ENCODE data around the gene AMZ1.

The AMZ1 gene

GRCh38 chr7:2760098-2760889, 72.3 kb downstream of the AMZ1 start:
- DNase-seq: no peak
- Histone ChIP-seq H3K4me3 (ENCODE audit: insufficient read depth, low read depth, low read length, poor library complexity, severe bottlenecking) (no peak overlapping the region), H3K9me3 (ENCODE audit: control insufficient read depth, low read length) (no peaks in the 10 kb centered on the region), H3K27me3 (replicated peaks; ENCODE audit: control insufficient read depth, insufficient read depth, low read length, poor library complexity, severe bottlenecking) (no peaks in the 10 kb centered on the region), H3K27ac (ENCODE audit: insufficient read depth, low read length, poor library complexity, severe bottlenecking) (no peak overlapping the region), H3K36me3 (ENCODE audit: control insufficient read depth, insufficient read depth, low read length) (no peaks in the 10 kb centered on the region), H3K4me1 (ENCODE audit: control insufficient read depth, insufficient read depth, low read length, poor library complexity, severe bottlenecking) (peaks cover 3% of the 10 kb centered on the region)

GRCh38 chr7:2761131-2761624, 73.2 kb downstream of the AMZ1 start:
- Histone ChIP-seq H3K4me1 (ENCODE audit: control insufficient read depth, insufficient read depth, low read length, poor library complexity, severe bottlenecking) (peaks cover 3% of the 10 kb centered on the region), H3K27ac (ENCODE audit: insufficient read depth, low read length, poor library complexity, severe bottlenecking) (no peak overlapping the region), H3K27me3 (replicated peaks; ENCODE audit: control insufficient read depth, insufficient read depth, low read length, poor library complexity, severe bottlenecking) (no peaks in the 10 kb centered on the region), H3K36me3 (ENCODE audit: control insufficient read depth, insufficient read depth, low read length) (no peaks in the 10 kb centered on the region), H3K4me3 (ENCODE audit: insufficient read depth, low read depth, low read length, poor library complexity, severe bottlenecking) (no peak overlapping the region), H3K9me3 (ENCODE audit: control insufficient read depth, low read length) (no peaks in the 10 kb centered on the region)
- no peak for DNase-seq

GRCh38 chr7:2761801-2762497, 73.9 kb downstream of the AMZ1 start:
- no peak overlapping the region for H3K4me3 ChIP-seq (ENCODE audit: insufficient read depth, low read depth, low read length, poor library complexity, severe bottlenecking)
- no peaks in the 10 kb centered on the region for H3K36me3 ChIP-seq (ENCODE audit: control insufficient read depth, insufficient read depth, low read length)
- H3K27ac ChIP-seq (ENCODE audit: insufficient read depth, low read length, poor library complexity, severe bottlenecking): no peak overlapping the region
- no peaks in the 10 kb centered on the region for H3K27me3 ChIP-seq (replicated peaks; ENCODE audit: control insufficient read depth, insufficient read depth, low read length, poor library complexity, severe bottlenecking)
- H3K4me1 ChIP-seq (ENCODE audit: control insufficient read depth, insufficient read depth, low read length, poor library complexity, severe bottlenecking): peaks cover 3% of the 10 kb centered on the region
- no peaks in the 10 kb centered on the region for H3K9me3 ChIP-seq (ENCODE audit: control insufficient read depth, low read length)
- DNase-seq: no peak

GRCh38 chr7:2763597-2763996, 75.6 kb downstream of the AMZ1 start:
- Histone ChIP-seq H3K27ac (ENCODE audit: insufficient read depth, low read length, poor library complexity, severe bottlenecking) (no peak overlapping the region), H3K4me1 (ENCODE audit: control insufficient read depth, insufficient read depth, low read length, poor library complexity, severe bottlenecking) (no peaks in the 10 kb centered on the region), H3K4me3 (ENCODE audit: insufficient read depth, low read depth, low read length, poor library complexity, severe bottlenecking) (no peak overlapping the region), H3K27me3 (replicated peaks; ENCODE audit: control insufficient read depth, insufficient read depth, low read length, poor library complexity, severe bottlenecking) (no peaks in the 10 kb centered on the region), H3K9me3 (ENCODE audit: control insufficient read depth, low read length) (no peaks in the 10 kb centered on the region), H3K36me3 (ENCODE audit: control insufficient read depth, insufficient read depth, low read length) (no peaks in the 10 kb centered on the region)
- no peak for DNase-seq

- no peak overlapping the region for H3K27ac ChIP-seq (ENCODE audit: insufficient read depth, low read length, poor library complexity, severe bottlenecking)
- no peaks in the 10 kb centered on the region for H3K36me3 ChIP-seq (ENCODE audit: control insufficient read depth, insufficient read depth, low read length)
- H3K27me3 ChIP-seq (replicated peaks; ENCODE audit: control insufficient read depth, insufficient read depth, low read length, poor library complexity, severe bottlenecking): no peaks in the 10 kb centered on the region
- DNase-seq: no peak
- H3K9me3 ChIP-seq (ENCODE audit: control insufficient read depth, low read length): no peaks in the 10 kb centered on the region
- no peak overlapping the region for H3K4me3 ChIP-seq (ENCODE audit: insufficient read depth, low read depth, low read length, poor library complexity, severe bottlenecking)
- no peaks in the 10 kb centered on the region for H3K4me1 ChIP-seq (ENCODE audit: control insufficient read depth, insufficient read depth, low read length, poor library complexity, severe bottlenecking)
Observed at GRCh38 chr7:2764621-2765020, 76.6 kb downstream of the AMZ1 start.
